GM19025 (cell line): ENCODE results near the gene CAMTA1.

Experiments
- ATAC-seq: cut with Tn5 transposase; IDR thresholded peaks from one replicate; pipeline ENCODE4 v1.9.1; 2021; ENCODE audit warnings: mild to moderate bottlenecking, low read depth, moderate library complexity; ENCODE audit not compliant: unreplicated experiment

Gene CAMTA1

DNA sequence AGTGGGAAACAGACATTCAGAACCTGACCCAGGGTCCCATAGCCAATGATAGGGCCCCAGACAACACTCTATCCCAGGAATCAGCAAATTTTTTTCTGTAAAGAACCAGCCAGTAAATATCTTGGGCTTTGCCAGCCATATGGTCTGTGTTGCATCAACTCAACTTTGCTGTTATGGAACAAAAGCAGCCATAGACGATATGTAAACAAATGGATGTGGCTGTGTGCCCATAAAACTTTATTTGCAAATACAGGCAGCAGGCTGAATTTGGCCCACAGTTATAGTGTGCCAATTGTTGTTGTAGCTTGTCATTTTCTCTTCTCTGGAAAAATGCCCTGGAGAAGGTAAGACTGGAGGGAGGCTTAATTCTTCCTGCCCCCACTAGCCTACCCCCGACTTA lies 554.7 kb downstream of the CAMTA1 start:
- no peak for ATAC-seq

DNA sequence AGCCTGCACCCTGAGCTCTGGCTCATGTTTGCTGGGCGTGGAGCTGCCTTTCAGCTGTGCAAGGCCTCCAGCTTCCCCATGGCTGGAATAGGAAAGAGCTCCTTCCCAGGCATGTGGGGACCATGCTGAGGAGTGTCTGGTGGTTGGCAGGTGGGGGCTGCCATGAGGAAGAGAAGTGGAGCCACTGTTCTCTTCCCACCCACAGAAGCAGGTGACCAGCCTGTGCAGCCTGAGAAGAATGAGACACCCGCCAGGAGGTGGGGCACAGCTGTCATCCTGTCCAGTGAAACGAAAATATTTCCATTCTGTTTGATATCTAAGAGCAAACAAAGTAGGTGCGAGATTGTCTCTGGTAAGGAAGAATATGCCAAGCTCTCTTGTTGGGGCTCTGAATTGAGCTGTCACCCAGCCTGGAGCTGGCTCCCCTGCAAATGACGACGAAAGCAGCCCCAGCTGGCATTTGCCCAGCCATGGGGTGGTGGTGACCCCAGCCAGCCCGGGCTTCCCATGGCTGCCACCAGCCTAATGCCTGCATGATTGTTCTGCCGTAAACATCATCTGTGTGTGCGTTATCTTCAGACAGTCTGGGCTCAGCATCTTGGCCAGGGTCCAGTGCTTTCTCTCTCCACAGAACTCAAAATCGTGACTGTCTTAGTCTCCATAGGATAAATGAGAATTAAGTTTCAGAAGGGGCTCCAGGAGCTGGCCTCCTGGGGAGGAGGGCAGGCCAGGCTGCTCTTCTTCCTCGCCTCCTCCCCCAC lies 556.1 kb downstream of the CAMTA1 start:
- no peak for ATAC-seq

DNA sequence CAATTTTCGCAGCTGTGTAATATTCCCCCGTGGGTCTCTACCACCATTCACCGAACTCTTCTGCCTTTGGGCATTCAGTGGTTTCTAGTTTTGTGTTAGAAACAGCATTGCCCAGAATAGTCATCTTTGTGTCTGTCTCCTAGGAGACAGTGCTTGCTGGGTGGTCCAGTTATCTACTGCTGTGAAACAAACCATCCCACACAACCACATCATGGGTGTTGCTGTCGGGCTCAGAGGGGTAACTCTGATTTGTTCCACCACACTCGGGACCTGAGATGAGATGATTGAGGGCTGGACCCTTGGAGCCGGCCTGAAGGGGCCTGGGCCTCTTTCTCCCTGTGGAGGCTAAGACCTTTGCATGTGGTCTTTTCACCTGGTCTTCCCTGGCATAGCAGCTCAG lies 558.6 kb downstream of the CAMTA1 start:
- ATAC-seq, result no peak

DNA sequence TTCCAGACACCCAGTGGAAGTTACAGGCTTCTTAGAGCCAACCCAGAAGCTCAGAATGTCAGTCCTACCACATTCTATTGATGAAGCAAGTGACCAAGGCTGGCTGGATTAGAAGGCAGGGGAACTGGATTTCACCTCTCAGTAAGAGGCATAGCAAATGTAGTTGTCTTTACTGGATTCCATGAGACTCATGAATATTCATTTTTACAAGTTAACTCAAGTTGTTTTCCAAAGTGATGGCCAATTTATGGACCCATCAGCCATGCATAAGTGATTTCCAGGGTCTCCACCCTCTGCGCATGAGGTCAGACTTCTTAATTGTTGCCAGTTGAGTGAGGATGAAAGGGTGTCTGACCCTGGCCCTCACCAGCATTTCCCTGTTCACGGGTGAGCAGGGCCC lies 559.0 kb downstream of the CAMTA1 start:
- ATAC-seq, result no peak

DNA sequence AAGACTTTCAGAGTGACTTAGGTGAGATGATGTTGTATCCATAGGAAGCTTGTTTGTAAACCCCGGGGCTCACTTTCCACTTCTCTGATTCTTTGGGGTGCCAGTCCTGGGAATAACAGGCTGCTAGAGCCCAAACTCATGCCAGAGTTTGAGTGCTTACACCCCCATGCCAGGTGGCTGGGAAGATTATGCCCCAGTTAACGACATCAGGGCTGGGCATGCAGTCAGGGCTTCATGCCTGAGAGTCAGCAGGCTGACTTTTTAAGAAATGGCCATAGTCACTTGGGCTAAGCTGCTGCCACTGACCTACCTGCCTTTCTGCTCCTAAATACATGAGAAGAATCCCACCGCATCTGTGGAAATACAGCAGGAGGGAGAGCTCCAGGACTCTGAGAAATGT lies 560.3 kb downstream of the CAMTA1 start:
- ATAC-seq, result no peak

DNA sequence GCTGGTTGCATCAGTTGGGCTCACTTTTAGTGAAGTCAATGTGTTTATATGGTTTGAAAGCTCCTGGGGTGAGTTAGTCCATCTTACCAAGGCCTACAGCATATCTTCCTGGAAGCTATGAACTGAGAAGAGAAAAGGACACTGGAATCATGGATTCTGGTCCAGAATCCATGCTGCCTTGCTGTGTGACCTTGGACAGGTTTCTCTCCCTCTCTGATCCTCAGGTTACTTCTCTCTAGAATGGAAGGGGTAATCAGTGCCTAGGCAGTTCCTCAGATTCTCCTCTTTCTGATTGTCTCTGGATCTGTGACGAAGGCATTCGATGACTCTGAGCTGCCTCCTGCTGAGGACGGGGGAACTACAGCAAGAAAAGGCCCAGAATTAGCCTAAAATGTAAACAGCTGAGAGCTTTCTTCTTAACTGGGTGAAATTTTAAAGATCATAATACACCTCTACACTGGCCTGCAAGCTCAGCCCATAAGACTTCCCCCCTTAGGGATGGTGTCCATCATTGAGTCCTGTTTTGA lies 560.9 kb downstream of the CAMTA1 start:
- no peak for ATAC-seq

DNA sequence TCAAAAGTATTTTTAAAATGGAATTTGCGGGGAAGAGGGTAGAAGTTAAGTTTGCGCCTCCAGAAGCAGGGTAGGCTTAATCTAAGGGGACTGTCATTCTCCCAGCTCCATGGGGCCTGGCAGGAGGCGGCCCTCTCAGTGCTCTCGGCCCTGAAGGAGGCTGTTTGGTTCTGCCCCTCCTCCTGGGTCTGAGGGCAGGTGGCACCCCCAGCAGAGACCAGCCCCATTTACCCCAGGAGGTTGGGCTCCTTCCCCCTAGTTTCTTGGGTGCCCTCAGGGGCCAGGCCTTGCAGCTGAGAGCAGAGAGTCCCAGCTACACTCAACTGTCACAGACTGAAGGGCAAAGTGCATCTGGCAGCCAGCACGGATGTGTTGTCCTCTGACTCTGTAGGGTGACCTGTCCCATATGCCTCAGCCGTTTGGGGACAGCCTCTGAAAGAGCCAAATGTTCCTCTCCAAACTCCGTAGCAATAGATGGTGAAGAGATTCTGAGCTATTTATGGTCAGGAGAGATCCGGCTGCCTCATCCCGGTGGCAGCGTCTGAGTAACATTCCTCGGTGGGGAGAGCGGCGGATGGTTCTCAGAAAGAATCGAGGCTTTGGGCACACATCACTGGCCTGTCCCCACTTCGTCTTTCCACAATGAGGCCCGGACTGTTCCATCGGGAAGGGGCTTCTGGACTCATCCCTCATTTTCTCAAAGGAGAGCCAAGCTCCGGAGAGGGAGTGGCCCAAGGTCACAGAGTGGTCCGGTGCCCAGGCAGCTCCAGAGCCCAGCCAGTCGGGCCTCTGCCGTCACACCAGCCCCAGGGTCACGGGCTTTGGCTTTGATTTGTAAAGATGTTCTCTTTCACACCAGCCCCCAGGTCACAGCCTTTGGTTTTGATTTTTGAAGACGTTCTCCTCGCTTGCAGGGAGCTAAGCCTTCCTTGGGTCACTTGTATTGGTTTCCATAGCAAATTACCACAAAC lies 561.6 kb downstream of the CAMTA1 start:
- ATAC-seq, result no peak

DNA sequence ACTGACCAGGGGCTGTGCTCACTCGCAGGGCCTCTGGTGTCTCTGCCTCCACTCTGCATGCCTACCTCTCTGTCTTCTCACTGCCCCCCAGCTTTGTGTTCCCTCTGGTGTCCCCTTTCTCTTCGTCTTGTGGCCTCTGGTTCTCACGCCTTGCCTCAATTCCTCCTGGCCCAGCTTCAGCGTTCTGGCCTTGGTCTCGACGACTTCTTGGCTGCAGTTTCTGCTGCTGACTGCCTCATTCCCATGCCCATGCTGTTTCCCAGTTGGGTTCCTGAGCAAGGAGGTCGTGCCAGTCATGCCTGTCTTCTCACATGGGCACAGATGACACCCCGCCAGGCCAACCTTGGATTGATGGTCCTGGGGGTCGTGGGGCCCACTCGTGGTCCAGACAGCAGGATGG lies 562.8 kb downstream of the CAMTA1 start:
- ATAC-seq, result no peak

DNA sequence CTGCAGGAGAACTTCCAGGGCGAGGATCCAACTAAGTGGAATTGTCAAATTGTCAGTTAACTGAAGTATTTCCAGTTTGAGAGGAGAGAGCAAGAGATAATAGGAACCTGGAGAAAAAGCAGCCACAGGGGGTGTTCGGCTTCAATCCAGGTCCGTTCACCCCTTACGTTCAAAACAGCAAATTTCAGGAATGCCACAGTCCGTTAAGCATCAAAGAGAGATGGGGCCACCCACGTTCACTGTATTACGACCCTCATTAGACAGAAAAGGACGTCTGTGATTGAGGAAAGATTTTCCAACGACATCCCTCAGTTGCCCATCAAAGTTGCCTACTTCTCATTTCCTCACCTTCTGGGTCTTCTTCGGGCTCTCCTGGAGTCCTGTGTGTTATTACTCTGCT lies 563.3 kb downstream of the CAMTA1 start:
- no peak for ATAC-seq

DNA sequence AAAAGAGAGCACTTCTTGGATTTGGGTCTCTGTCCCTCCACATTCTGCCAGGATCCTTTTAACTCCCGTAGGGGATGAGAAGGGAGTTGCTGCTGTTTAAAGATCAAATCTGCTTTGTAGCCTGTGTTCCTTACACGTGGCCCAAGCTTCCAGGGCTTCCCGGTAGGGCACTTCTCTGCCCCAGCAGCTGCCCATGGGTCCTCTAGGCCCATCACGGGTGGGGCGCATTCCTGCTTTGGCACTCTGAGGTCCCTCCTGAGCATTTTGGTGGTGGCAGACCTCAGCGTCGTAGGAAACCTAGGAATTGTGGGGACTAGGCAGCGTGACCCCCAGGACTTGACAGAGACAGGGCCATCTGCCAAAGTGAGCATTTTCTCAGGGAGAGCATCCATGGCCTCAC lies 565.5 kb downstream of the CAMTA1 start:
- ATAC-seq, result no peak

DNA sequence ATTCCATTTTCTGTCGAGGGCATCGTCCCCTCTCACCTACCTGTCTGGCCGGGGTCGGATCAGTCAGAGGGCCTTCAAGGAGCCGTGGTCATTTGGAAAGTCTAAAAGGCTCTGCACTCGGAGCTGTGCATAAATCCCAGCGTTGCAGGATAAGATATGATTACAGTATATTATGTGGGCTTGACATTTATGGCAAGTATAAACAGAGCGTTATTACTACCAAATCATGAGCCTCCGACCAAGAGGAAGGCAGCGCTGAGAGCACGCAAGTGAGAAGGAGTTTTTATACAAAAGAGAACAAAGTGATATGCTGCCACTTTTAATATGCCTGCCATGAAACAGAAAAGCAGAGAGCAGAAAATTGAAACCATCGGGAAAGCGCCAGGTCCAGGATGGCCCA lies 566.4 kb downstream of the CAMTA1 start:
- ATAC-seq, result no peak

DNA sequence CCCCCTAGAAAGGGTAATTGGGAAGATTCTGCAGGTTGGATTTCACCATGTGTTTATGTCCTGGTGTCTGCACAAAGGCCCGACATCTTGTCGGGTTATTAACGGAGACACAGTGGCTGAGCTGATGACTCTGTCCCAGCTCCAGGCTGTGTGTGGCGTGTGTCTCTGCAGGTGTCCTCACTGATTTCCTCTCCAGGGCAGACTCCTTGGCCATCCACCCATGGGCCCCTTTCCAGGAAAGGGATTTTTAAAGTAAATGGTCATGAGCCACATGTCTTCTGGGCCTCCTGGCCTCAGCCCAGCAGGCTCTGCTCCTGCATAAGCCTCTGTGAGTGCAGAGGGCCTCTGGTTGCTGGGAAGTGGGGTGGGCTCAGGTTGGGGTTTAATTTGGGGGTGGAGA lies 567.1 kb downstream of the CAMTA1 start:
- ATAC-seq, result no peak

DNA sequence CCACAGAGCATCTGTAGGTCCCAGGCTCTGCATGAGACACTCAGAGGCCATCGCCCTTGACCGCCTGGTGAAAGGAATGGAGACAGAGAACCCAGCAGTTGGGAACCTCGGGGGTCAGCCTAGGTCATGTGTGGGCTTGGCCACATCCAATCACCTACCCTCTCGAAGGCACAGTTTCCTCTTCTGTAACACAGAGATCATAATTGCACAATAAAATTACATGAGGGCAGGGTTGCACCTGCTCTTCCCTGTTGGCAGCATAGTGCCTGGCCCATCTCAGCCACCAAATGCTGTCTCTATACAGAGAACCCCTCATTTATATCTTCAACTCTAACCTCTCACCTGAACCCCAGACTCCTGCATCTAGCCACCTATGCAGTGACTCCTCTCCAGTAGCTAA lies 567.7 kb downstream of the CAMTA1 start:
- no peak for ATAC-seq

DNA sequence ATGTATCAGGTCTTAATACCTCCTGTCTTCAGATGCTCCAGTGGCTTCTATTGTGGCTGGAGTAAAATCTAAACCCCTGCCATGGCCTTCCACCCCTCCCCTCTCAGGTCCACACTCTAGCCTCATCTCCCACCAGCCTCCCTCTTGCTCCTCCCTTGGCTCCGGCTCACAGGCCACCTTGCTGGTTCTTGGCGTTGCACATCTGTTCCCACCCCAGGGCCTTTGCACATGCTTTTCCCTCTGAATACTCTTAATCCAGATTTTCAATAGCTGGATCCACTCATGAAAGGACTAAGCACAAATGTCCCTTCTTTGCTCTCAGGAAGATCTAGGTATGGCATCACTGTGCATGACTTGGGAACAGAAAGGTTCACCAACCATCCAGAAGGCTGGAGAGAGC lies 570.4 kb downstream of the CAMTA1 start:
- ATAC-seq, result no peak

DNA sequence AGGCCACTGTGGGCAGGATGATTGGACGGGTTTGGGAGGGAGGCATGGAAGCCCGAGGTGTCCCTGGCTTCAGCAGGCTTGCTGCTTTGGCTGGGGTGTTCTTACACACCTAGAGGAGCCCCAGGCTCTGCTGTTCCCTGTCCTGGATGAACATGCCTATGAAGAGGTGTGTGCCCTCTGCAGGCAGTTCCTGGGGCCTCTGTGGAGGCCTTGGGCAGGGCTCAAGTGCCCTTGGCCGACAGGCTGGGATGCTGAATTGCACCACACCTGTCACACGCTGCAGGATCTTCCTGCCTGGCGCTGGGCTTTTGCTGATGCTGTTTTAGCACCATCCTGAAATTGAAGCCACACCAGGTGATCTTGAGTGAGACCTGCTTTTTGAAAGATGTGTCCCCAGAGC lies 570.8 kb downstream of the CAMTA1 start:
- no peak for ATAC-seq

DNA sequence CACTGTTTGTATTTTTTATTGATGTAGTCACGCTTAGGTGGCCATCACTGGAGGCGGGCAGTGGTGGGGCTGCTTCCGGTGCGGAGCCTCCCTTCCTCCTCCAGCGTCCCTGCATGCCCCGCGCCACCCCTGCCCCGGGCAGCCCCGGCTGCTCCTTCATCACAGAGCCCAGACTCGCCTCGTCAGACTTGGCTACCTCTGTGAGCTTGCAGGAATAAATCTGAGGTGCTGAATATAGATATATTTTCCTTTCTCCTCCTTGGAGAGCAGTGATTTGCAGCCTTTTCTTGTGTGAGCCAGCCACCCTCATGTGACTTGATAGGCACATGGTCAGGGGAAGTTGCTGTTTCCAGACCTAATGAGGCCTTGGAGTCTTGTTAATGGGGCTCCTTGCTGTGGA lies 573.2 kb downstream of the CAMTA1 start:
- no peak for ATAC-seq

DNA sequence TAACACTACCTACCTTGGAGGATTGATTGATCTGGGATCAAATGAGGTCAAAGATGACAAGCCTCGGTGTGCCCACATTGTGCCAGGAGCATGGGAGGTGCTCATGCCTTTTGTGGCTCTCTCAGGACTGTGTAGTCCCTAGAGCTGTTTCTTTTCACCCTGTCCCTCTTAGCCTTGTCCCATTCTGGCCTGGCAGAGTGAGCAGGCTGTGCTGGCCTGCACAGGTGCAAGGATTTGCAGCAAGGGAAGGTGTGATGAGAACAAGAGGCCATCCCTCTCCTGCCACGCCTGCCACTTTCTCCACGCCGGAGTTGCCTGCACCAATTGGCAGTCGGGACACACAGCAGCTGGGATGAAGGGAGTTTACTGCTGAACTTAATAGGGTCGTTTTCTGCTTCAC lies 575.3 kb downstream of the CAMTA1 start:
- no peak for ATAC-seq

DNA sequence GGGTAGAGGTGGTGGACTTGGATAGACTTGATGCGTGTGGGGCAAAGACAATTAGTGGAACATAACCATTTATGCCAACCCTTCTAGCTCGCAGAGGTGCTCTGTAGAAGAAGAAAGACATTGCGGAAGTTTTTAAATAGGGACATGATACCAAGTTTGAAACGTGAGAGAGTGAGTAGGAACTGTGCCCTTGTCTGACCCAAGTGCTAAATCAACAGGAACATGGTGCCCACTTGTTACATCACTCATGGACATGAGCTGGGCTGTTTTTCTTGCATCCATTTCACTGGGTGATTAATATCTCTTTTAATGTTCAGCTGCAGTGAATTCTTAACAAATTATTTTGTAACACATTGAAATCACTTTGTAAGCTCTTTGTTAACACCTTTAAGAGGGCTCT lies 577.7 kb downstream of the CAMTA1 start:
- ATAC-seq, result no peak

DNA sequence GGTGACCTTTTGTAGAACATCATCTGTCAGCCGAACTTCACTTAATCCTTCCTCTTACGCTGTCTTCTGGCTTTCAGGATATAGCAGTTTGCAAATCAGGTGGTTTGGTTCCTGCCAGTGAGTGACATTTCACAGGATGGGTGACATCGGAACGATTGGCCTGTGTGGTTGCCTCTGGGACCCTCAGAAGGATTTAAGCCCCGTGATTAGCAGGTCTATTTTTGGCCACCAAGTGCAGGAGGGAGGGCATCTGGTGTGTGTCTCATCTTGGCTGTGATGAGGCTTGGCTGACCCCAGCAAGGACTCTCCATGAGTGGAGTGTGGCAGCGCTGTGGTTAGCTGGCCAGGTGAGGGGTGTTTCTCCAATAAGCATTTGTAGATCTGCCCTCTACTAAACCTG lies 578.2 kb downstream of the CAMTA1 start:
- ATAC-seq, result no peak

DNA sequence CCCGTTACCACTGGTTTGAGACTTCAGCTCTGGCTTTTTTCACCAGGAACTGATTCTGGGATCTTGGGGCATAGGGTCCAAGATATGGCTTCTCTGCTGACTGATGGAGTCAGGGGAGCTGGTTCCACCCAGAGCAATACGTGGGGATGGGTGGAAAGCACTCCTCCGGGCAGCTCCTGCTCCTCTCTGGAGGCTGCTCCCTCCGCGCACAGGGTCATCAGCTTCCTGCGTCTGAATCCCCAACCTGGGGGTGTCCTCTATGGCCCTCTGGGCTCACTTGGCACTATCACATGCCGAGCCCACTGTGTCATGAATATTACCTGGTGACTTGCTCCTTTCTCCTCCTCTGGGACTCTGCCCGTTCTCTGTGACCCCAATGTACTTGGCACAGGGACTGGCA lies 580.5 kb downstream of the CAMTA1 start:
- ATAC-seq, result no peak

DNA sequence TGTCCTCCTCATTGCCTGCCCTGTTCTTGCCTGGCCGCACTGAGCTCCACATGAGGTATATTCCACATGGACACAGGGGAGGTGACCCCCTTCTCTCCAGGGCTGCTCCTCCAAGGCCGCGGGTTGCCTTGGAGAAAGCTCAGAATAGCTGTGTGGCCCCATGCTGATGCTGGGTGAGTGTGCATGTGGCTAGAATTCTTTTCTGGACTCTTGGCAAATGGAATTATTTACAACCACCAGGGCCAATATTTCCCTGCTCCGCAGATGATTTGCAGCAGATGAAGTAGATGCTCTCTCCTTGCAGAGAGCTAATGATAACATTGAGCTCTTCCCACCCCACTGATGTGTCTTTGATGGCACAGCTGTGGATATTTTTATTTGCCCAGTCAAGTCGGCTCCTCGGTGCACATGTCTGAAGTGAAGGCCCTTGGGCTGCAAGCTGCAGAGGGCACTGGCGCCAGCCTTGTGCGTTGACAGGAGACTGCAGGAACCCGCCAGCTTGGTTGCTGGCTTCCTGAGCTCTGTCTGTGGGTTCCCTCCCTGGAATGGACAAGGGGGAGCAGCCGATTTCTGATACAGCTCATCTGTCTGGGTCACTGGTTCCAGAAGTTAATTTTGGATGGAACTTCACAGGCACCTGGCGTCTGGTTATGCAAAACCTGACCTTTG lies 581.2 kb downstream of the CAMTA1 start:
- no peak for ATAC-seq
